GM18951 (cell line): ENCODE measurements around the gene TSPAN9.

Experiments used
- POLR2A ChIP-seq: IDR thresholded peaks from 4 replicates; pipeline ENCODE4 v1.6.1; 2011; ENCODE audit warnings: mild to moderate bottlenecking; ENCODE audit not compliant: insufficient read length, insufficient read depth; ENCODE audit errors: extremely low read depth
- in situ Hi-C: fragments of 300-500 bp; cut with MboI; formaldehyde crosslinking; loops from one replicate; pipeline ENCODE4 v1.12.0; 2022; ENCODE audit warnings: low sequenced_read_pairs, mixed read lengths, inconsistent platforms; ENCODE audit not compliant: unreplicated experiment

Gene TSPAN9

DNA sequence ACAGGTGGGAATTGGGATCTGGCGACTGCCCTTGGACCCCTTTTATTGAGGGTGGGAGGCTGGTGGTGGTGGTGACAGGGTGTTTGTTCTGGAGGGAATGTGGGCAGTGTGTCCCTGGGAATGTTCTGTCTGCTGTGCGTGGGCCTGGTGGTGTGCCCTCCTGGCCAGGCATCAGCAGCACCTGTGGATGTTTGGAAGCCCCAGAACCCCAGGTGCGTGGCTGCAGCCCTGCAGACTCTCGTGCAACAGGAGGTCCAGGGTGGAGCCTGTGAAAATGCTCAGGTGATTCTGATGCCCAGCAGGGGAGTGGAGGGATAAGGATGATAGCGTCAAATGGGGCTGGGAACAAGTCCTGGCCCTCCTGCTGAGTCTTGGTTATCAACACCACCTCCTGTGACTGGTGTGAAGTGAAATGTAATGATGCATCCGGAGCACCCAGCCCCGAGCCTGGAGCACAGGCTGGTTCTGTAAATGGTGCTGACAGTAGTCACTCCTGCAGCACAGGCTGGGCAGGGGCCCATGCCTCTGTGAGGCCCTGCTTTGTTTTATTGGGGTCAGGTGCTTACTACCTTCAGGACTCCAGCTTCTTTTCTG lies 176.6 kb downstream of the TSPAN9 start:
- in situ Hi-C loops: no loop called here

DNA sequence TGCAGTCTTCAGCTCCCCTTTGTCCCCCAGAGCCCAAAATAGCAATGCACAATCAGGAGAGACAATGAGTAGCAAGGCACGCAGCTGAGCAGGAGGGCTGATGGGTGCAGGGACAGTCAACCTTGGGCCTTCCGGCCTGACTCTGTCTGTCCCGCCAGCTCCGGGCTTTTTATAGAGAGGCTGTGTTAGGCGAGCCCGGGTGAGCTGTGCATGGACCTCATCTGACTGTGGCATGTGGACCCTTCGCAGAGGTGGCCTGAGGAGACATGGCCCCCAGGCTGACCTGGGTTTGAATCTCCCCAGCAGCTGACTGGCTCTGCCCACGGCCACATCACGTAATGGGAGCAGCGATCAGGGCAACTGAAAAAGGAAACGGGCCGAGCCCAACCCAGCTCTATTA lies 177.9 kb downstream of the TSPAN9 start:
- TF ChIP-seq POLR2A: no peak
- in situ Hi-C loops: no loop called here

More for the DNA sequence above, 176.6 kb downstream of the TSPAN9 start:
- TF ChIP-seq POLR2A: no peak

DNA sequence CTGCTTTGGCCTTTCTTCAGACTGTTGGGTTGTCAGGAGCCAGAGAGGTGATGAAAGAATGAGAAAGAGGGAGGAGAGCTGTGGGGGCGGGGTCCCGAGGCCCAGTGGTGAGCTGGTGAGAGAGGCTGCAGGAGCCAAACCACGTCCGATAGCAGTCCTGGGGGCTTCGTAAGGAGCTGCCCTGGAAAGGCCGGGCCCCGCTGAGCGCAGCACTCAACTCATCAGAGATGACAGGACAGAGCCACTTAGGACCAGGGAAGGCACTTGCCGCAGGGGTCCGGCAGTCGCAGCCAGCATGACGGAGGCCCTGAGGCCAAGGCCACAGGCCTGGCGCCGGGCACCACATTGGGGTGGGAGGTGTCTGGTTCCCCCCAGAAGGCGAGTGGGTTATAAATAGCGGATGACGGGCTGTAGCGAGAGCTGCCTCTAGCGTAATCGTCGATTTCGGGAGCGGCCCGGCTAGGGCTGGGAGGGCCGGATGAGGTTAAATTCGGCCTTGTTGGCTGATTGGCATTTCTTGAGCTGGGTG lies 179.0 kb downstream of the TSPAN9 start:
- in situ Hi-C loops: no loop called here
- TF ChIP-seq POLR2A: no peak

DNA sequence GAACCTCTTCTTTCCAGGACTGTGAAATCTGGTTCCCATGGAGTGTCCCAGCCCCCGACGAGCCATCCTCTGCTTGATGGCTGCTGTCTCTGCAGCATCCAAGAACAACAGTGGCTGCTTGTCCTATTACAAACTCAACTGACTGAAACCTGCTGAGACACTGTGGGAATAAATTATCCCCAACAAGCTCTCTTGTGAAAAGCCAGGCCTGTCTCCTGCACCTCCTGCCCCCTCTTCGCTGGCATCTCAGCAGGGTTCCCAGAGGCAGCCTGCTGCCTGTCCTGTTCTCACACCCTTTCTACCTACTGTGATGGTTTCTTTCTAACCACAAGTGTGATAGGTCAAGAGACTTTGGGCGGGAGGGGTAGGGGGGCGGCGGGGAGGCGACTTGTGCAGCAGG lies 180.2 kb downstream of the TSPAN9 start:
- no peak for TF ChIP-seq POLR2A
- in situ Hi-C loops: no loop called here

DNA sequence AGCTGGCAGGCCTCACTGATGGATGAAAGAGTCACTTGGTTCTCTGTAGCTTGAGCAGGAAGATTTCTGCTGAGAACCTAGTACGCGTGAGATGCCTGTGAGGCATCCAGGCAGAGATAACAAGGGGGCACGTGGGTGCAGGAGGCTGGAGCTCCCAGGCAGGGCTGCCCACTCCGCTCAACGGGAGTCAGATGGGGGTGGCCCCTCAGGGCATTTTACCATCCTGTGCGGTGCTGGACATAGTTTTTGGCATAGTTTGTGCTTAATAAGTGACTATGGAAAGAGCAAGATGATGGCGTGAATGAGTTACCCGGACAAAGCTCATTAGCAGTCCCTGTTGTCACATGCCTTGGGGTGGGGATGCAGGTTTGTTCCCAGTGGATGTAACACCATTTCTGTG lies 182.8 kb downstream of the TSPAN9 start:
- no peak for TF ChIP-seq POLR2A
- in situ Hi-C loops: no loop called here

DNA sequence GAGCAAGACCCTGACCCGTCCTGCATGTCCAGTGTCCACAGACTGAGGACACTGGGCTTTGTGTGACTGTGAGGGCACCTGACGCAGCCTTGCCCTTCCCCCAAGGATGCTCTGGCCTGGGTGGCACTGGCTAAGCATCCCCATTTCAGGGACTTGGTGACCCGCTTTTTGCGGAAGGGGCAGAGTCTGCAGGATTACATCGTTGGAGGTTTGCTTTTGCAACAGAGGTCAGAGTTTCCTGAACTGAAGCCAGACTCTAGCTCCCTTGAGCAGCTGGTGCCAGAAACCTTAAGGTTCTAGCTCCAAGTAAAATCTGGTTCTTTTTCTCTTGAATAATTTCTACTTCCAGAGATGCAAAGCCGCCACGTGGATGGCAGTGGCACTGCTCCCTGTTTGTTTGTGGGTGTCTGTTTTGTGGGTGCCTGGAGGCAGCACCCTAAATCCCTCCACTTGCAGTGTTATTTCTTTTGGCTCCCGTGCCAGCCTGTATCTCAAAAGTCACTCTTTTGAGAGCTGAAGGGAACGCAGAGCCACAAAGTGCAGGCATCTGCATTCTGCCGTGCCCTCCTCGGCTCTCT lies 184.7 kb downstream of the TSPAN9 start:
- in situ Hi-C loops: no loop called here
- no peak for TF ChIP-seq POLR2A

DNA sequence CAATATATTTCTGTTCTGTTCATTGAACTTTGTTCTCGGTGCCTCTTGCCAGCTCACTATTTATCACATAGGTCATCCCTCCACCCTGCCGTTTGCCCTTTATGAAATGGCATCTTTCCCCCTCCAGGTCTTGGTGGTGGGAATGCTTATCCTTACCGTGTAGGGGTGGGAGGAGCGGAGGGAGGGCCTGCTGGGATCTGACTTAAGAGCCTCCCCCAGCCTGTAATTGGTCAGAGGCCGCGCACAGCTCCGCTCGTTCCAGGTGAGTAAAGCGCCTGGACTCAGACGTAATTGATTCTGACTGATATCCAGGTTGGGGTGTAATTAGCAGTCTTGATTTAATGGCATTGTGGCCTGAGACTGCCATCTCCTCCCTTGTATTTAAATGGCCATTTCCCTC lies 185.3 kb downstream of the TSPAN9 start:
- TF ChIP-seq POLR2A: no peak
- in situ Hi-C loops: no loop called here

DNA sequence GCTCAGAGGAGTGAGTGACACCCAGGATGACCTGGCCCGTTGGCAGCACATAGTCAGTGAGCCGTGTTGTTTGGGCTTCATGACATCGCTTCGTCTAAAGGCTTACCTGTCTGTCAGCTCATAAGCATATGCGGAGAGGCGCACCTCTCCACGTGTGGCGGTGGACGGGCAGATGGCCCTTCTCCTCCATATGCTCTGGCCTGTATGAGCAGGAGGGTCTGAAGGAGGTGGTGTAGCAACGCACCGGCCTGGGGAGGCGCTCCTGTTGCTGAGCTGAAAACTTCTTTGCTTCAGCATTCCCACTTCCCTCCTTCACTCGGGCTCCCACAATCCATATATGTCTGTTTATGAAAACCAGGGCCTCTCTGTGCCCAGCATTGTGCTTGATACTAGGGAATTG lies 186.1 kb downstream of the TSPAN9 start:
- no peak for TF ChIP-seq POLR2A
- in situ Hi-C loops: no loop called here

DNA sequence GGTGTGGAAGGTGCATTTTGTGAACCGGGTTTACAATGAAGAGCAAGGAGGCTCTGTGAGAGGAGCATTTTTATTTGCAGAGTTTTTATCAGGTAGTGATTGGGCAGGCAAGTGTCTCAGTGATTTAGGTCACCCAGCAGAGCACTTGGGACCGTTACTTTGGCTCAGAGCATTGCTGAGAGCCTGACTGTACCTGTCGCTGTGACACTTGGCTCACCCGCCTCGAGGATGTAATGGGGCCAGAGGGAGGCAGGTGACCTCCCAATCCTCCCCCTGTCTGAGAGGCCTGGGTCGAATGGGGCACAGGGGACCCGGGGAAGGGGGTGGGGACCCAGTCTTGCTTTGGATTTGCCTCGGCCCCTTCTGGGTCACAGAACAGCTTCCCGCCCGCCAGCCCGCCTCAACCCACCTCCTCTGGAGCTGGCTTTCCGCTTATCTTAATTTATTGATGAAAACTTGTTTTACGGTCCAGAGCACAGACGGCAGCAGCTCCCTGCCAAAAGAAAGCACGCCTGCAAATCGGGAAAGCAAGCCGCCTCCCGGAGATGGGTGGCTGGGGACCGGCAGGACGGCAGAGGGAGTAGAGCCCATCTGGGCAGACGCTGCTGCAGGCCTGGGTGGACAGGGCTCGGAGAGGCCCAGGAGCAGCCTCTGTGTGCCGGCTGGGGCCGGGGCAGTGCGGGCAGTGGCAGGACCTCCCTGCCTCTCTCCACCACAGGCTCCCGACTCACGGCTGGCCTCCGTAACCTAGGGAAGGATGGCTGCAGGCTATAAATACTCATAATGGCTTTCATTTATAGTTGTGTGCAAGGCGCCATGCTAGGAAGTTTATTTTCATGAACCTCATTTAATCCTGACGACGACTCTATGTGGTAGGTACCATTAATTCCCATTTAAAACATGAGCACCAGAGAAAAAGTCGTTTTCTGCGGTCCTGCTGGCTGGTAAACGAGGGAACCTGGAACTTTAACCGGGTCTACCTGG lies 187.1 kb downstream of the TSPAN9 start:
- no peak for TF ChIP-seq POLR2A

DNA sequence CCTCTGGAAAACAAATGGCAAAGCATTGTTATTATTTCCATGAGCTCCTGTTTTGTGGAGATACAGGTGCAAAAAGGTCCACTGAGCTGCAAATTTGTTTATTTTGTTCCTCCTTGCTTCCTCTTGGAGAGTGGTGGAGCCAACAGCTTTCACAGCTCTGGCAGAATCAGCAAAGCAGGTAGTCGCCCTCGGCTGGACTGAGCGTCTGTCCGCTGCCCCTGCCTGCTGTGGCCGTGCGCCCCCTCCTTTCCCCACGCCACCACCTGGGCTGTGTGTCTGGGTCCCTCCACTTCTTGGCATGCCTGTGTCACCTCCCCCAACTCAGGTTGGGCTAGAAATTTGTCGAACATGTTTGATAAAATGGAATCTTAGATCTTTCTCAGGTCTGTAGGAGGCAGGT lies 188.2 kb downstream of the TSPAN9 start:
- TF ChIP-seq POLR2A: no peak
- in situ Hi-C loops: no loop called here

More for the DNA sequence above, 187.1 kb downstream of the TSPAN9 start:
- in situ Hi-C loops: no loop called here

DNA sequence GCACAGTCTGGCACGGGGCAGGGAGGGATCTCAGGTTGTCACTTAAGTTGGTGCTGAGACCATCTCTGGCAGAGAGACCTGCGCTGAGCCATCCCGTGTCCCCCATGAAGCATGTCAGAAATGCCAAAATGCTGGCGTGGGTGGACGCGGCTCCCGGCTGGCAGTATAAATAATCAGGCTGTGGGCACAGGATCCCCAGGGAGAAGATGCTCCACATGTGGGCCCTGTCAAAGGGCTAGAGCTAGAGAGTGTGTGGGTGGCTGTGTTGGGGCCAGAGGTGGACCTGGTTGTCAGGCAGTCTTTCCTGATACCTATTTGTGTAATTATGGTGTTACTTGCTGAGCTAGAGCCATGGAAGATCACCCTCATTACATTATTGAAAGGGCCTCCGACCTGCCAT lies 189.5 kb downstream of the TSPAN9 start:
- in situ Hi-C loops: no loop called here
- no peak for TF ChIP-seq POLR2A

DNA sequence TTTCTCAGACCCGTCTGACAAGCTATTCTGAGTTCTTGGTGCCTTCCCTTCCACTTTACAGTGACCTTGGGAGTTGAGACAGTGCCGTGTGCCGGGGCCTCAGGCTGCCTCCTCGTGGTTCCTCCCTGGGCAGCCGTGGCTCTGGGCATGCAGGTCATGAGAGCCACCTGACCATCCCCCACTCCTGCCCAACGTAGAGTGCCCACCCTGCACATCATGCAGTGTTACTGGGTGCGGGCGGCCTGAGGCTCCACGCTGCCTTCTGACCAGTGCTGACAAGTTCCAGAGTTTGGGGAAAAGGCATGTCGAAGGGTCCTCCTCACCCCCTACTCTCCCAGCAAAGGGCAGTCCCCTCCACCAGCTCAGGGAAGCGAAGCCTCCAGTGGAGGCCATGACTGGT lies 190.5 kb downstream of the TSPAN9 start:
- in situ Hi-C loops: no loop called here
- TF ChIP-seq POLR2A: no peak

DNA sequence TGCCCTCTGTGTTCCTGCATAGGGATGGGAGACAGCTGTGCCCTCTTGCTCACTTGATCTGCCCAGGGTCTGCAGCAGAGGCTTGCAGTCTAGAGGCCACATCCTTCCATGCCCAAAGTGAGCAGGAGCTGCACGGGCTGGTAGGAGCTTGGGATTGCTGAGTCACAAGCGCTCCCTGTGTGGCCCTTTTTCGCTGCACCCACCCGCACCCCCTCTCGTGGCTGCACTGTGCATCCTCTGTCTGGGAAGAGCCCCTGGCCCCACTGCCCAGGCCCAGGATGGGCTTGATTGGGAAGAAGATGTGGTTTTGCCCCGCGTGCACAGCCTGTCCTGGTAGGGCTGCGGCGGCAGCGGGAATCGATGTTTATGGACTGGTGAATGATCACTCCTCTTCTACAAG lies 192.4 kb downstream of the TSPAN9 start:
- in situ Hi-C loops: no loop called here
- TF ChIP-seq POLR2A: no peak
